GM19351 (cell line): ENCODE results near the gene KCNS3.
A peak's percentile ranks its signal among the peaks of the same experiment; 100 is the strongest.
"Not testable (repeated sequence)": the region's sequence is repeated elsewhere in the genome, so short reads cannot be mapped to it uniquely, and the experiment has no call there.

Experiments used
- ATAC-seq: cut with Tn5 transposase; IDR thresholded peaks from one replicate; pipeline ENCODE4 v1.9.1; 2021; ENCODE audit warnings: mild to moderate bottlenecking, moderate library complexity; ENCODE audit not compliant: unreplicated experiment

KCNS3 gene

GRCh38 chr2:17936599-17936998 lies 58.1 kb downstream of the KCNS3 start:
- ATAC-seq, result no peak

GRCh38 chr2:17940091-17940630 lies 61.7 kb downstream of the KCNS3 start:
- ATAC-seq, result no peak

DNA sequence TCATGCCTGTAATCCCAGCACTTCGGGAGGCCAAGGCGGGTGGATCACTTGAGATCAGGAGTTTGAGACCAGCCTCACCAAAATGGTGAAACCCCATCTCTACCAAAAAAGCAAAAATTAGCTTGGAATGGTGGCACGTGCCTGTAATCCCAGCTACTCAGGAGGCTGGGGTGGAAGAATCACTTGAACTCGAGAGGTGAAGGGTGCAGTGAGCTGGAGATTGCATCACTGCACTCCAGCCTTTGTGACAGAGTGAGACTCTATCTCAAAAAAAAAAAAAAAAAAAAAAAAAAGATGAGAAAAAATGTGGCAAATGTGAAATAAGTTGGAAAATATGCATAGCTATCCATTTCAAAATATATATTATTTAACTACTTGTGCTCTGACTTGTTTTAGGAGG lies 65.0 kb downstream of the KCNS3 start:
- ATAC-seq, result no peak

- no peak for ATAC-seq
Measured at GRCh38 chr2:17947113-17947512, 68.6 kb downstream of the KCNS3 start.

- ATAC-seq, result no peak
Measured at GRCh38 chr2:17950006-17950405, 71.5 kb downstream of the KCNS3 start.

GRCh38 chr2:17951563-17951962 lies 73.1 kb downstream of the KCNS3 start:
- ATAC-seq, result no peak

DNA sequence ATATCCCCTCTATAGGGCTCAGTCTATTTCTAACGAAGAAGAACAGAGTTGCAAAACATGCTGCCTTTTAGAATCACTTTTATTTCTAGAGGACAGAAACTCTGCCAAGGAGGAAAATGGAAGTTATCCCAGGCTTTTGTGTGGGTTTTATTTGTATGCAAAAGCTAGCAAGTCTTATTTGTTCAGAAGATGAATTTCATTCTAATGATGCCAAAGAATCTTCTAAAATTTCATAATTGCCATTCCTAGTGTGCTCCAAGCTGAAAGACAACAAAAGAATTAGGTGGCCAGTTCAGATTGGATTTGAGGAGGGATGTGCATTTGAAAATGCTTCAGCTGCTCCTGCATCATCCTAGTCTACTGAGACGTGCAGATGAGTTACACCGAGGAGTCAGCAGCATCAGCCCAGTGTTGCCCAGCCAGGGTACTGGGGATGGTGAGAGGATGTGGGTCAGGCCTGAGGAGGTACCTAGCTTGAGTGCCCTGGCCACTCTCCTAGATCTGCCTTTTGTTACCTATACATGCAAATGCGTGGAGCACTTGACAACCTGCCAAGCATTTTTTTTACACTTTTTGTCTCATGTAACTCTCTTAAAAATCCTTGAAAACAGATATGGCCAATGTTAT lies 80.1 kb downstream of the KCNS3 start:
- ATAC-seq, result no peak

GRCh38 chr2:17959356-17959755 lies 80.9 kb downstream of the KCNS3 start:
- no peak for ATAC-seq

- ATAC-seq, result peak; percentile 65
Measured at GRCh38 chr2:17959833-17960232, 81.4 kb downstream of the KCNS3 start.

DNA sequence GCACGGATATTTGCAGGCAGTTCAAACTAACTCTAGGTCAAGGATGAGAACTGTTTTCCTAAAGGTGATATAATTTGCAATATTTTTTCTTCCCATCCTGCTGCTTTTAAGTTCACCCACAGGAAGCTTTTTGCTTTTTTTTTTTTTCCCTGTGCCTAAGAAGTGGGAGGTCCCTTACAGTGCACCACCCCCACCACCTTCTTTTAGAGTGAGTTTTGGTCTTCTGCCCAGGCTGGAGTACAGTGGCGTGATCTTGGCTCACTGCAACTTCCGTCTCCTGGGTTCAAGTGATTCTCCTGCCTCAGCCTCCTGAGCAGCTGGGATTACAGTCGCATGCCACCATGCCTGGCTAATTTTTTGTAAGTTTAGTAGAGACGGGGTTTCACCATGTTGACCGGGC lies 82.5 kb downstream of the KCNS3 start:
- no peak for ATAC-seq

DNA sequence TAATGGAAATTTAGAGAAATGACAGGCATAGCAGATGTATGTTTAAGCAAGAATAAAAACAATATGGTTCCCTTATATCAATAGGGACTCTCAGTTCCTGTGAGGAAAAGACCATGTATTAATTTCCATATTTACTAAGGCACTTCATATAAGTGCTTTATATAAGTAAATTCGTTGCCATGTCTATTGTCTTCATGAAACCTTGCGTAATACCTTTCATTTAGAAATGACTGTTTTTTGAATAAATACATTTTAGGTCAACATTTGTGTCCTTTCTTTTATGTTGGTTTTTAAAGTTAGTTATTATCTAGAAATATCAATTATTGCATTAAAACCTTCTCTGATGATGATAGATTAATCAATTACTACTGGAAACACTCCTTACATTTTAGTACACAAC lies 83.3 kb downstream of the KCNS3 start:
- ATAC-seq, result no peak

DNA sequence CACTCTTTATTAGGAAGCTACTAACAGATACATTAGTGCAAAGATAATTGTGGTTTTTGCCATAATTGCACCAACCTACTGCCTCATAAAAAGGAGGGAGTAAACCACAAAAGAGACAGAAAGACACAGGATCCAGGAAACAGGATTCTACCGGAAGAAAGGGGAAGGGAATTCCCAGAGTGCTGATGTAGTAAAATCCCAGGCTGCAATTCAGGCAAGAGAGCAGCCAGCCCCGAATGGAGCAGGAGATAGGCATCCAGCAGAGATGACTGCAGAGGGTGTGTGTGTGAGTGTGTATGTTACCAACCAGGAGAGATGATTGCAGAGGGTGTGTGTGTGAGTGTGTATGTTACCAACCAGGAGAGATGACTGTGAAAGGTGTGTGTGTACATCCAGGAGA lies 84.4 kb downstream of the KCNS3 start:
- ATAC-seq, result no peak

DNA sequence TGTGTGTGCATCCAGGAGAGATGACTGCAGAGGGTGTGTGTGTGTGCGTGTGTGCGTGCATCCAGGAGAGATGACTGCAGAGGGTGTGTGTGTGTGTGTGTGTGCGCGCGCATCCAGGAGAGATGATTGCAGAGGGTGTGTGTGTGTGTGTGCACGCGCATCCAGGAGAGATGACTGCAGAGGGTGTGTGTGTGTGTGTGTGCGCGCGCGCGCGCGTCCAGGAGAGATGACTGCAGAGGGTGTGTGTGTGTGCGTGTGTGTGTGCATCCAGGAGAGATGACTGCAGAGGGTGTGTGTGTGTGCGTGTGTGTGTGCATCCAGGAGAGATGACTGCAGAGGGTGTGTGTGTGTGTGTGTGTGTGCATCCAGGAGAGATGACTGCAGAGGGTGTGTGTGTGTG lies 85.1 kb downstream of the KCNS3 start:
- ATAC-seq, result not testable (repeated sequence)

DNA sequence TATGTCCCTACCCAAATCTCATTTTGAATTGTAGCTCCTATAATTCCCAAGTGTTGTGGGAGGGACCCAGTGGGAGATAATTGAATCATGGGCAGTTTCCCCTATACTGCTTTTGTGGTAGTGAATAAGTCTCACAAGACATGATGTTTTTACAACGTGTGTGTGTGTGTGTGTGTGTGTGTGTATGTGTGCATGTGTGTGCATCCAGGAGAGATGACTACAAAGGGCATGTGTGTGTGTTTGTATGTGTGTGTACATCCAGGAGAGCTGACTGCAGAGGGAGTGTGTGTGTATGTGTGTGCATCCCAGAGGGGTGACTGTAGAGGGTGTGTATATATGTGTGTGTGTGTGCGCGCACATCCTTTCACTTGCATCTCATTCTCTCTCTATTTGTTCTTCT lies 86.7 kb downstream of the KCNS3 start:
- ATAC-seq, result no peak

- peak; percentile 53 for ATAC-seq
Measured at GRCh38 chr2:17966798-17967197, 88.3 kb downstream of the KCNS3 start.

DNA sequence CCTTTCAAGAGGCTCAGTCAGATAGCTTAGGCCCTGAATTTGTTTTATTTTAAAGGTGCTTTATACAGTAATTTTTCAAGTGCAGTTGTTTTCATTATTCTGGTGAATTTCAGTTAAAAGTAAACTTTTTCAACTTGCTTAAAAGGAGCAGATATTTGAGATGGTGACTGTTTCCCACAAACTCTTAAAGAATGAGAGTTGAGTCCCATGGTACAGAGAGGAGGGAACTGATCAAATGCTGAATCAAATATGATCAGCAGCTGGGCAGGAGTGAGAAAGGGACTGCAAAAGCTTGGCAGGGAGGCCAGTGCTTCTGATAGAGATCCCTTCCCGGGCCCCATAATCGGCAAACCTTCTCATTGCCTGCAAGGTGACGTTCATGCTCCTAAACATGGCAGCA lies 91.2 kb downstream of the KCNS3 start:
- no peak for ATAC-seq

DNA sequence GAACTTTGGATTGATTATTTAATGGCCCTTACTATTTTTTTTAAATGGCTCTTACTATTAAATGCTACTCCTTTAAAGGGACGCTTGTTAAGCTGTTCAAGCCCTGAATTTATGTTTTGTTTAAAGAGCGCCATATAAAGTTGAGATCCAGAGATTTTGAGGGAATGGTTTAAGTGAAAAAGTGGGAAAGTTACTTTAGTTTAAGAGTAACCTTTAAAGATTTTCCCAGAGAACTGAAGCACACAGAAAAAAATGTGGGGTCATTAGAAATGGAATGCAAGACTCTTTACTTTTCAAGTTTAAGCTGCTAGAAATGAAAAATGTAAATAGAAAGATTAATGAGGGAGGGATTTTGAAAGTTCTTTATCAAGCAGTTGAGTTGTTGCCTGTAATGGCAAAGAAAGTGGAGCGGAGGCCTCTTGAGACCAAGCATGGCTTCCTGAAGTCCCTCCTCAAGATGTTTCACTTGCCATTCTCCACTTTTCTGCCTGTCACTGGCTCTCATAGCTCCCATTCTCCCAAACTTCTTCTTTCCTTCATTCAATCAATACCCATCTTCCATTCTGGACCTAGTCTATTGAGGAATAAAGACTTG lies 93.2 kb downstream of the KCNS3 start:
- ATAC-seq, result no peak

DNA sequence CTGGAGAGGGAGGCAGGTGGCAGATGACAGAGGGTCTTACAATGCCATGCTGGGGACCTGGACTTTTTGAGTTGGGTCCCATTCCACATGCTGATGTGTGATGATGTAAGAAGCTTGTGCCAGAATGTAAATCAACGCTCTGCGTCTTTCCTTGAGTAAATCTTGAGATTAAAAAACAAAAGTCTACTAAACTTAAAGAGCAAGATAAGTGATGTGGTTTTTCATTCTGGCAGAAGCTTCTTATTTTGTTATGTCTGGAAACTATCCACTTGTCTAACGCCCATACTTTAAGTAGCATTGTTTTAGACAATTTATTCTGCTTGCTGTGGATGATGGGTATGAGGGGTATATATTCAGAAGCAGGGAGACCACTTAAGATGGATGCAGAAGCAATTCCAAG lies 94.5 kb downstream of the KCNS3 start:
- ATAC-seq, result no peak

DNA sequence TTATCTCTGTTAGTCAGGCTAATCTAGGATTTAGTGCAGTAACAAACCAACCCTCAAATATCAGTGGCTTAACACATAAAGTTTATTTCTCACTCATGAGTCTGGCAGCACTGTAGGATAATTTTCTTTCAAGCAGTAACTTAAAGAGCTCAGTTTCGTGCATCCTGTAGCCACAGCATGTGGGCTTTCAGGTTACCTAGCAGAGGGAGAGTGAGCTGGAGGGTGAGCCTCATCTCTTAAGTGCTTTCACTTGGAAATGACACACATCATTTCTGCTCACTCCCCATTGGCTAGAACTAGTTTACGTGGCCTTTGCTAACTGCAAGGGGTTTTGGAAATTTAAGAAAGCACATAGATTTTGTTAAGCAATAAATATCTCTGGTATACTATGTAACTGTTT lies 96.9 kb downstream of the KCNS3 start:
- ATAC-seq, result no peak

- ATAC-seq, result no peak
Measured at GRCh38 chr2:17976871-17977746, 98.6 kb downstream of the KCNS3 start.

- no peak for ATAC-seq
Measured at GRCh38 chr2:17979707-17980106, 101.2 kb downstream of the KCNS3 start.

GRCh38 chr2:17981936-17982335 lies 103.5 kb downstream of the KCNS3 start:
- ATAC-seq, result no peak
